ENCODE results near the gene KIRREL2.

Gene KIRREL2

GRCh38 chr19:35913589-35913988 lies 56.9 kb downstream of the KIRREL2 start:
- in situ Hi-C loops (cut with MboI; ENCODE audit: low sequenced_read_pairs), result no loop called here

- in situ Hi-C loops (cut with MboI; ENCODE audit: low sequenced_read_pairs), result no loop called here
Measured at GRCh38 chr19:35915443-35915842, 58.7 kb downstream of the KIRREL2 start.

Data from hTERT RPE-1 (cell line).